ENCODE results near the gene MDC1.
A peak's percentile ranks its signal among the peaks of the same experiment; 100 is the strongest.
"Not testable (repeated sequence)": the region's sequence is repeated elsewhere in the genome, so short reads cannot be mapped to it uniquely, and the experiment has no call there.

Gene MDC1

DNA sequence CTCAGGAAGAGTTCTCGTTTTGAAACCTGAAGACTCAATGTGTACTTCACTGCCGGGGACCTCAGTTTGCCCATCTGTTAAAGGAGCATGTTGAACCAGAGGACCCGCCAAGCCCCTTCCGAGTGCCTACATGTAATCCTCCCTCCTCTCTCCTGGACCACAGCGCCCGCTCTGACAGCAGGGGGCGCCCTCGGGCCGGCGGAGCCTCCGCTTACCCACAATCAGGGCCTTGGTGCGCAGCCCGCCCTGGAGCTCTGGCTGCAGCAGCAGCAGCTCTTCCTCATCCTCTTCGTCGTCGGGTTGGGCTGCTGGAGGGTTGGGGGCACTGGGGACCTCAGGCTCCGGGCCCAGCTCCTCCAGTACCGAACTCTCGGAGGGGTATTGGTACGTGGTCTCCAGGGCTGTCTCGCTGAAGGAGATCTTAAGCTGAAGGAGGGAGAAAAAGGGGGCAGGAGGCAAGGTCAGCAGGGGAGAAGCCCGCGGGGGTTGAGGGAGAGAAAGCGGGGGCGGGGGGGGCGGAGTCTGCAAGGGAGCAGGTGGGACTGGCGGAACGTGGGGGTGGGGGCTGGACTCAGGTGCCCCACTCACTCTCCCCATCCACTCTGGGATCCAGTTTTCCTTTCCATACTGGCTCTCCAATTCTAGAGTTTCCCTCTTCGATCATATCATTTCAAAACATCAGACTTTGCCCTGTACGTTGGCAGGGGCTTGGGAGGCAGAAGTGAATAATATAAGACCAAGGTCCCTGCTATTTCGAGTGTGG is 37.9 kb downstream of the MDC1 start:
- peak; percentile 62 for DNase-seq

DNA sequence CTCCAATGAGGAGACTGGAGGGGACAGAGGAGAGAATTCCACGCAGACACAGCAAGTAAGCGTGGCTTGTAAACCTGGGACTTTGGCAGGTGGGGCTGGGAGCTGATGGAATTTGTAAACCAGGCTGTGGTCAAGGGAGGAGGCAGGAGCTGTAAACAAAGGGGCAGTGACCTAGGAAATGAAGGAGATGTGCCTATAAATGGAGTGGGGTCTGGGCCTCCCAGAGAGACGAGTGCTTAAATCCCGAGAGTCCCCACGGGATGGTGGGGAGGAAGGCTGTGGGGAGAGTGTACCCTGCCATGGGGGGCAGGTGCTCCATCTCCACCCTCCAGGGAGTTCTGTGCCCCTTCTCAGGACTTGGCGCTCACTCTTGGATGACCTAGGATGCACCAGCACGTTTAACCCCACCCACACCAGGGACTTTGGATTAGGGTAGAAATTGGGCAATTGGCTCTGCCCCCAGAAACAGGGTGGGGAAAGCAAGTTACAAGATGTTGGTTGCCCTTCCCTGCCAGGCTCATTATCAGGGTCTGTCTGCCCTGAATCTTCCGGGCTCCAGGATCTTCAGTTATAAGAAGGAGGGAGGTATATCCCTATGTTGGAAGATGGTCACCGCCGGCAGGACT is 40.3 kb downstream of the MDC1 start:
- DNase-seq, result no peak

DNA sequence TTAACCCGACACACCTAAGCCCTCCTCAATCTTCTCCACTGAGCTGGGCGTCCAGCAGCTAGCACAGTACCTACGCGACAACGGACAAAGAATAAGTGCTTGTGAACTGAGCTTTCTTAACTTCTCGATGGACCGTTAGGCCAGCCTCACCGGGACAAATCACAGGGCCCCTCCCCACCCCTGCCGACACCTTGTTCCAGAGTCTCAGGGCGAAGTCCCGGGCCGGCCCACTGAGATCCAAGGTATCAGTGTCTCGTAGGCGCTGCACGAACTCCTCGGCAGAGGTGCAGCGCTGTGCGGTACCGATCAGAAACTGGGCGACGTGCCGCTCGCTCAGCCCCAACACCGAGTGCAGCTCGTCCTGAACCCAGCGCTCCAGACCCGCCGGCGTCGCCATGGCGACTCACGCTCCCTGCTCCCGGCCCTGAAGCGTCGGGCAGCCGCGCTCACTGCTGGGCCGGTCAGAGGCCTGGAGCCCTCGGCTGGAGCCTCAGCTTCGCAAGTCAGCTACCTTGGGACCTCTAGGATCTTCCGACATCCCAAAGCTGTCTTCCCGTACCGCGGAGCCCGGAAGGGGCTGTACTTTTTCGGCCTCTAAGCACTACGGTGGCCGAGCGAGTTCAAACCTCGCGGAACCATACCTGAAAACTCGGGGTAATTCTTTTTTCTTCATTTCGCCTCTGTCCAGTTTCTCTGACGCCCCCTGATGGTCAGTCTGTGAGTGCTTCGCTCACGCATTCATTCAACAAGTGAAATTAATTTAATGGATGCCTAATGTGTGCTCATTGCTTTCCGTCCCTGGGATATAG is 44.4 kb downstream of the MDC1 start, which contains the start of gene DHX16:
Gene DHX16 (minus strand): TSS at position 562 of the 809 bp plus-strand sequence. CDS start 165 bp downstream, at position 397.
- peak; percentile 87 for DNase-seq

- no peak for DNase-seq
These were observed 46.1 kb downstream of the MDC1 start for GRCh38 chr6:30670760-30671527.

GRCh38 chr6:30666300-30666699 is 50.8 kb downstream of the MDC1 start:
- DNase-seq, result not testable (repeated sequence)

DNA sequence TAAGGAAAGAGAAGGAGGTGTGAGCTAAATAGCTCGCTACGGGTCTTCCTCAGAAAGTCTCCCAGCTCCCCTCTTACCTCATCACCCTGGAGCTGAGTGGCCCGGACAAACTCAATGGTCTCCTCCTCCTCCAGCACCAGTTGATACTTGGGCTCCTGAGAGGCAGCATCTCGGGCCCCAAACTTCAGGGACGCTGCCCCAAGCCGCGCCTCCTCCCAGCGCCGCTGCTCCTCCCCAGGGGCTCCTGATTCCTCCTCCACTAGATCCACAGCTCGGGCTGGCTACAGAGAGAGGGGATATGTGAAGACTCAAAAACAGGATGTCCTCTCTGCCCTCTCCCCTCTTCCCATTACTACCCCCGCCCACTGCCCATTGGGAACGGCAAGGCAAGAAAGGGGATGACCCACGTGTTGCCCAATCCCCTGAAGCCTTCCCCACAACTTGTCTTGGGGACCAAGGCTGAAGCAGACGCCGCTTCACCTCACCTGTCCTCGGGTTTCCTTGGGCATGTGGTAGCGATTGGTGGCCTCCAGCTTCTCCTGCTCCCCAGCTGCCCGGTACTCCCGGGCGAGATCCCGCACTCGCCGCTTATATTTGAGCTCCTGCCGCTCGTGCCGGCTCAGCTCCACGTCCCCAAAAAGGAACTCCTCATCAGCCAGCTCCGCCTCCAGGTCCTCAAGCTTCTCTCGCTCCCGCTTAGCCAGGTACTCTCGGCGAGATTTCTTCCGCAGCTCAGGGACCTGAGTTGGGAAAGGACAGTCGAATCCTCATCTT is 51.9 kb downstream of the MDC1 start:
- DNase-seq, result no peak

- not testable (repeated sequence) for DNase-seq
These were observed 59.2 kb downstream of the MDC1 start for GRCh38 chr6:30657922-30658321.

- DNase-seq, result no peak
These were observed 59.6 kb downstream of the MDC1 start for GRCh38 chr6:30657454-30657853.

GRCh38 chr6:30656513-30656912 is 60.6 kb downstream of the MDC1 start:
- DNase-seq, result no peak

- no peak for DNase-seq
These were observed 61.4 kb downstream of the MDC1 start for GRCh38 chr6:30655743-30656094.

DNA sequence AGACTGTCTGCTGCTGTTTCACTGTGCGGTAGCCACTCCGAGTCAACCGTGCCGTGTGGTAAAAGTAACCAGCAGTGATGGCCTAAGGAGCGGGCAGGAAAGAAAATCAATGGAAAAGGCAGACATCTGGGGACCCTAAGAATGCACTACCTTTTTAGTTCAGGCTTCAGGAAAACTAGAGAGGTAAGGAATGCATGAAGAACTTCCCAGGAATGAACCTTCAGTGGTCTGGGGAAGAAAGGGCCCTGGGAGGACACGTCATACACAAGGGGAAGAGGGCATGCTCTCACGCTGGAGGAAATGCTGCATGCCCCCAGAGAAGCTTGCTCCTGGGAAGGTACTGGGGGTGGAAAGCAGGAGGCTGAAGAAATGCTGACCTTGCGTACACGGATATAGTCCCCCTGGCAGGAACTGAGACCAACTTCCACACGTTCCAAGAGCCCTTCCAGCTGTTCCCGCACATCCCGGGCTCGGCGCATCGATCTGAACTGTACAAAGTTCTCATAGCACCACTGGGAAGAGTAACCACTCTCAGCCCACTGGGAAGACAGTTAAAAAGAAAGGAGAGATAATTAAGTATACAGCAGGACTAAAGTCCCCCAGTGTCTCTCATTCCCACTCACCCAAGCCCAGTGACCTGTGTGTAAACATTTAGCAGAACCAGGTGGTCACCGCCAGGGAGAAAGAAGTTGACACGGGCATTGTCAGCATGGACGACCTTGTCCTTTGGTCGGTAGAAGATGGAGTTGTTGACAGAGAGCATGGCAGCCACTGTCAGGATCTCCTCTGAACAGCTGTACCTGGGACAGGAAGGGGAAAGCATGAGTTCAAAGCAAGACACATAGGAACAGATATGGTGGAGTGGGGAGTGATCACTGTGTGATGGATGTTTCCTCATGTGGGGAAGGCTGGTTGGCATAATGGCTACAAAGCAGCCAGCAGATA is 62.0 kb downstream of the MDC1 start:
- no peak for DNase-seq

DNA sequence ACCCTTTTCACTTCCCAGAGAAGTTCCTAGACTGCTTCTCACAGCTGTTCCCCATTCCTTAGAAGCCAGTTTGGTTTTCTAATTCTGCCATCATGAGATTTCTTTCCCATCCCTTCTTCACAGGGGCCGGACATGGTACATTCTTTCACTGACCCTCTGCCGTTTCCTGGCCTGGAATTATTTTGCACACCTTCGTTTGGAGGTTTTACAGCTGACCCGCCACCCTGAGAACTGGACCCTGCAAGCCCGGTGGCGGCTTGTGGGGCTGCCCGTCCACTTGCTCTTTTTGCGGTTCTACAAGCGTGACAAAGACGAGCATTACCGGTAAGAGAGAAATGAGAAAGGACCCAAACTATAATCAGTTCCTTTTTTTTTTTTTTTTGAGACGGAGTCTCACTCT is 65.9 kb downstream of the MDC1 start:
- DNase-seq, result no peak

Measured in NCI-H2029 treated with DMSO at 0.1 percent for 48 hours (cell line).